Lower leg skin (tissue), 3 donors: ENCODE results near the gene NDUFB5.

Source experiments
- CTCF ChIP-seq, 3 donors: fragments of 450-650 bp; IDR thresholded peaks; one replicate each; pipeline ENCODE4 v1.5.1; 2016; ENCODE audit warnings: antibody characterized with exemption in 3 of 3, mild to moderate bottlenecking in 3 of 3, moderate library complexity in 2 of 3
- POLR2A ChIP-seq, 2 donors: fragments of 450-650 bp; IDR thresholded peaks; one replicate each; pipeline ENCODE4 v1.6.1; 2016 to 2017; ENCODE audit warnings: antibody characterized with exemption in 2 of 2, mild to moderate bottlenecking in 1 of 2, moderate library complexity in 1 of 2

GRCh38 chr3:179666030-179666429 is 61.4 kb downstream of the NDUFB5 start:
- no peak for TF ChIP-seq CTCF (IDR thresholded peaks at IDR 0.05)
- no peak for TF ChIP-seq POLR2A (IDR thresholded peaks at IDR 0.05)
